ENCODE results near the gene CCL11.

The CCL11 gene

GRCh38 chr17:34285286-34285792, at the start of gene CCL11:
CCL11 (plus strand) TSS chr17:34285742; CDS start chr17:34285809, 67 bp downstream.
- no peak for DNase-seq

GRCh38 chr17:34236281-34236892, 49.2 kb upstream of the CCL11 start:
- no peak for DNase-seq

GRCh38 chr17:34237458-34237857, 48.1 kb upstream of the CCL11 start:
- no peak for DNase-seq

- no peak for DNase-seq
These were observed 44.5 kb upstream of the CCL11 start for GRCh38 chr17:34241062-34241461.

- no peak for DNase-seq
These were observed 42.8 kb upstream of the CCL11 start for GRCh38 chr17:34242587-34243363.

GRCh38 chr17:34243364-34244320, 41.9 kb upstream of the CCL11 start:
- no peak for DNase-seq

- no peak for DNase-seq
These were observed 40.1 kb upstream of the CCL11 start for GRCh38 chr17:34245351-34245905.

GRCh38 chr17:34246446-34246845, 39.1 kb upstream of the CCL11 start:
- no peak for DNase-seq

- DNase-seq, result no peak
These were observed 38.7 kb upstream of the CCL11 start for GRCh38 chr17:34246881-34247280.

GRCh38 chr17:34248511-34249024, 37.0 kb upstream of the CCL11 start:
- DNase-seq, result no peak

- no peak for DNase-seq
These were observed 36.5 kb upstream of the CCL11 start for GRCh38 chr17:34249061-34249460.

- DNase-seq, result no peak
These were observed 36.1 kb upstream of the CCL11 start for GRCh38 chr17:34249478-34249877.

GRCh38 chr17:34251186-34251585, 34.4 kb upstream of the CCL11 start:
- no peak for DNase-seq

- no peak for DNase-seq
These were observed 33.5 kb upstream of the CCL11 start for GRCh38 chr17:34252095-34252443.

- no peak for DNase-seq
These were observed 33.0 kb upstream of the CCL11 start for GRCh38 chr17:34252444-34253138.

- no peak for DNase-seq
These were observed 32.4 kb upstream of the CCL11 start for GRCh38 chr17:34253139-34253525.

- no peak for DNase-seq
These were observed 31.4 kb upstream of the CCL11 start for GRCh38 chr17:34254146-34254545.

GRCh38 chr17:34254651-34255380, 30.7 kb upstream of the CCL11 start, which contains the start of gene CCL2:
CCL2 (plus strand) TSS chr17:34255285; CDS start chr17:34255350, 65 bp downstream.
- no peak for DNase-seq

- DNase-seq, result no peak
These were observed 30.2 kb upstream of the CCL11 start for GRCh38 chr17:34255381-34255732.

GRCh38 chr17:34255841-34256240, 29.7 kb upstream of the CCL11 start:
- DNase-seq, result no peak

- no peak for DNase-seq
These were observed 28.1 kb upstream of the CCL11 start for GRCh38 chr17:34257299-34257985.

Data from activated CD4-positive, alpha-beta T cell treated with anti-CD3 and anti-CD28 coated beads for 48 hours (primary cell).